ENCODE results near the gene SOX11.

SOX11 gene

DNA sequence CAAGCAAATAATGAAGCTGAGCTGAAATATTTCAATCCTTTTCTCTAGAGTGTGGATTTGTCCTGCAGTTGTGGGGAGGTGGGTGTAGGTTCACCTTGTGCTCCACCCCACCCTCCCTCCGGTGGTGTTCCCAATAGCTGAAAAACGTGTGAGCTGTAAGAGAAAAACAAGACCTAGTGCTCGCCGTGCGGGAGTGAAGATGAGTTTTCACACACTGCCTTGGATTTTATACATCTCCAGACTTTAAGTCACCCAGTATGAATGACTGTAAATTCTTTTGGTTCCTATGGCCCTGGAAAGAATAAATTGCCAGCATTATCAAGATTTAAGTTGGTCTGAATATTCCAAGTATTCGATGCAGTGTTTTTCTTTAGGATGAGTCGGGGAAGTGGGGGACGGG is 1.9 kb upstream of the SOX11 start:
- Histone ChIP-seq H3K27me3 (ENCODE audit: control insufficient read depth in 1 of 2, insufficient read depth in 1 of 2, low read length in 2 of 2) (peaks cover 0 to 56% of the 10 kb centered on the region in 2 experiments), H3K18ac (ENCODE audit: low read depth in 1 of 2, low read length in 2 of 2) (no peak overlapping the region), H4K91ac (ENCODE audit: low read length) (no peak overlapping the region), H4K8ac (ENCODE audit: low read length) (no peak overlapping the region), H3K79me1 (replicated peaks; ENCODE audit: low read length, poor library complexity, severe bottlenecking) (peaks cover 4% of the 10 kb centered on the region), H3K4me3 (ENCODE audit: insufficient read depth in 1 of 2, low read depth in 1 of 2, low read length in 2 of 2) (no peak overlapping the region), H2AFZ (ENCODE audit: low read depth, low read length) (no peak overlapping the region), H3K9me3 (ENCODE audit: control insufficient read depth, low read length) (no peaks in the 10 kb centered on the region), H3K9ac (ENCODE audit: low read length) (no peak overlapping the region), H3K4ac (ENCODE audit: low read depth in 1 of 2, low read length in 2 of 2) (no peak overlapping the region), H3K36me3 (ENCODE audit: control insufficient read depth in 1 of 2, insufficient read depth in 2 of 2, low read depth in 1 of 2, low read length in 2 of 2) (no peaks in the 10 kb centered on the region), H2BK15ac (ENCODE audit: low read depth, poor library complexity, severe bottlenecking) (no peak overlapping the region), H2BK12ac (ENCODE audit: low read length in 2 of 2) (no peak overlapping the region), H3K27ac (ENCODE audit: low read length, poor library complexity, severe bottlenecking) (no peak overlapping the region), H3K23ac (ENCODE audit: low read length in 2 of 2) (no peak overlapping the region), H3K4me1 (ENCODE audit: control insufficient read depth, insufficient read depth, low read depth, low read length) (peaks cover 16% of the 10 kb centered on the region), H2BK5ac (ENCODE audit: low read depth, low read length, poor library complexity, severe bottlenecking) (no peak overlapping the region), H2BK120ac (ENCODE audit: low read depth, low read length) (no peak overlapping the region), H3K4me2 (ENCODE audit: low read length, poor library complexity, severe bottlenecking) (peak overlapping the region; percentile 74), H2AK5ac (ENCODE audit: low read length, severe bottlenecking) (no peak overlapping the region), H3K14ac (ENCODE audit: low read length in 2 of 2) (no peak overlapping the region)
- DNase-seq = peak; percentile 13
- WGBS = 0% methylated on average over 6 of the region's 8 CpGs

DNA sequence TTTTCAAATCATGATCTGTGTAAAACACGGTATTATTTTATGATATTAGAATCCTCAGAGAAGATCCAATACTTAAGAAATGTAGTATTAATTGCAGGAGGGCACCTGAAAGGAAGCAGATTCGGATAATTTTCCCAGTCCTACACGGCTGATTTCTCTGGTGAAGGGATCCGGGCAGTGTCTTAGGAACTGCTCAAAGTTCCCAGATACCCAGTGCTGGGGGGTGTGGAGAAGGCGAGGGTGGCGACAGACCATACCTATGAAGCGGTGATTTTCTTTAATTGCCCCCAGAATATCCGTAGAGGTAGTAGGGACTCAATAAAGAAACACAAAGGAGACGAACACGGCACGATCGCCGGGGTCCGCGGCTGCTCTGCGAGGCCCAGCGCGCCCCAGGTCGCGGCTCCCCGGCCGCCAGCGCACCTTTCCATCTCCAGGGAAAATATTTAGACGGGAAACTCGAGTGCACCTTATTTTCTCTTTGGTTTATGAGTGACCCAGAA is 1.4 kb upstream of the SOX11 start:
- Histone ChIP-seq H3K79me1 (replicated peaks; ENCODE audit: low read length, poor library complexity, severe bottlenecking) (peaks cover 4% of the 10 kb centered on the region), H3K4me1 (ENCODE audit: control insufficient read depth, insufficient read depth, low read depth, low read length) (peaks cover 16% of the 10 kb centered on the region), H3K27me3 (ENCODE audit: control insufficient read depth in 1 of 2, insufficient read depth in 1 of 2, low read length in 2 of 2) (peaks cover 0 to 60% of the 10 kb centered on the region in 2 experiments), H3K18ac (ENCODE audit: low read depth in 1 of 2, low read length in 2 of 2) (peak overlapping the region in 1 of 2 experiments; percentile 38), H4K91ac (ENCODE audit: low read length) (no peak overlapping the region), H3K4me2 (ENCODE audit: low read length, poor library complexity, severe bottlenecking) (peak overlapping the region; percentile 91), H3K9me3 (ENCODE audit: control insufficient read depth, low read length) (no peaks in the 10 kb centered on the region), H3K4me3 (ENCODE audit: insufficient read depth in 1 of 2, low read depth in 1 of 2, low read length in 2 of 2) (peak overlapping the region in 1 of 2 experiments; percentile 69), H3K36me3 (ENCODE audit: control insufficient read depth in 1 of 2, insufficient read depth in 2 of 2, low read depth in 1 of 2, low read length in 2 of 2) (no peaks in the 10 kb centered on the region), H2AFZ (ENCODE audit: low read depth, low read length) (peak overlapping the region; percentile 64), H3K14ac (ENCODE audit: low read length in 2 of 2) (no peak overlapping the region), H4K8ac (ENCODE audit: low read length) (peak overlapping the region; percentile 61), H3K27ac (ENCODE audit: low read length, poor library complexity, severe bottlenecking) (peak overlapping the region; percentile 84), H3K9ac (ENCODE audit: low read length) (no peak overlapping the region), H2BK120ac (ENCODE audit: low read depth, low read length) (peak overlapping the region; percentile 27), H2BK5ac (ENCODE audit: low read depth, low read length, poor library complexity, severe bottlenecking) (no peak overlapping the region), H3K4ac (ENCODE audit: low read depth in 1 of 2, low read length in 2 of 2) (no peak overlapping the region), H3K23ac (ENCODE audit: low read length in 2 of 2) (no peak overlapping the region), H2BK12ac (ENCODE audit: low read length in 2 of 2) (no peak overlapping the region), H2BK15ac (ENCODE audit: low read depth, poor library complexity, severe bottlenecking) (no peak overlapping the region), H2AK5ac (ENCODE audit: low read length, severe bottlenecking) (no peak overlapping the region)
- 0% methylated on average over 24 of the region's 25 CpGs for WGBS
- DNase-seq = peak; percentile 25

DNA sequence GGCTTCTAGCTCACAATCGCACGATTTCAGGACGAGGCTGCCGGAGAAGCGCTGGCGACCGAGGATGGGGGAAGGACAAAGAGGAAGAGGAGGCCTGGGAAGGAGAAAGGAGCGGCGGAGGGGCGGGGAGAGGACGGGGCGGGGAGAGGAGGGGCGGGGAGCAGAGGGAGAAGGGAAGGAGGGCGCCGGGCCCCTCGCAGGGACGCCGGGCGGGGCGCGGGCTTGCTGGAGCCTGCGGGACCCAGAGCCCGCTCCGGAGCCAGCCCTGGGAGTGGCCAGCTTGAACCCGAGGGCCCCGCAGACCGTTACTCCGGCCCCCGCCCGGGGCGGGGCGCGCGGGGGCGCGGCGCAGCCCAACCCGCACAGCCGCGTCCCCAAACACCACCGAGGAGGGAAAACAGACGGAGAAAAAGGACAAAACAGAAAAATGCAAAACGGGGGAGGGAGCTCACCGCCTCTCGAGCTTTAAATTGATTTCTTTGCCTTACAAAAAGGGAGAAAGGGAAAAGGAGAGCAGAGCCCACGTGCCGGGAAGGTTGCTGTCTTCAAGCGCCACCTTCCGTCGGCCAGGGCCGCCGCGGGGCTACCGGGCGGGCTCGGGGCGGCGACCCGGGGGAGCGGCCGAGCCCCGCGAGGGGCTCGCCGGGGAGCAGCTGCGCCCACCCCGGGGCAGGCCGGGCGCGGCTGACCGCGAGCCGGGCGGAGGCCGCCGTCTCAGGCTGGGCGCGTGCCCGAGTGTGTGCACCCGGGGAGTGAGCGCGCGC is 781 bp upstream of the SOX11 start:
- Histone ChIP-seq H3K4ac (ENCODE audit: low read depth in 1 of 2, low read length in 2 of 2) (peak overlapping the region in 1 of 2 experiments; percentile 75), H3K27ac (ENCODE audit: low read length, poor library complexity, severe bottlenecking) (peak overlapping the region; percentile 84), H3K4me1 (ENCODE audit: control insufficient read depth, insufficient read depth, low read depth, low read length) (peaks cover 16% of the 10 kb centered on the region), H4K8ac (ENCODE audit: low read length) (peak overlapping the region; percentile 62), H3K4me2 (ENCODE audit: low read length, poor library complexity, severe bottlenecking) (peak overlapping the region; percentile 91), H3K9ac (ENCODE audit: low read length) (no peak overlapping the region), H3K4me3 (ENCODE audit: insufficient read depth in 1 of 2, low read depth in 1 of 2, low read length in 2 of 2) (peak overlapping the region in 1 of 2 experiments; percentile 69), H3K18ac (ENCODE audit: low read depth in 1 of 2, low read length in 2 of 2) (peak overlapping the region; percentile 65 to 84), H3K79me1 (replicated peaks; ENCODE audit: low read length, poor library complexity, severe bottlenecking) (peaks cover 4% of the 10 kb centered on the region), H3K9me3 (ENCODE audit: control insufficient read depth, low read length) (no peaks in the 10 kb centered on the region), H3K36me3 (ENCODE audit: control insufficient read depth in 1 of 2, insufficient read depth in 2 of 2, low read depth in 1 of 2, low read length in 2 of 2) (no peaks in the 10 kb centered on the region), H3K23ac (ENCODE audit: low read length in 2 of 2) (no peak overlapping the region), H2BK12ac (ENCODE audit: low read length in 2 of 2) (no peak overlapping the region), H3K27me3 (ENCODE audit: control insufficient read depth in 1 of 2, insufficient read depth in 1 of 2, low read length in 2 of 2) (peaks cover 0 to 61% of the 10 kb centered on the region in 2 experiments), H2AFZ (ENCODE audit: low read depth, low read length) (peak overlapping the region; percentile 64), H3K14ac (ENCODE audit: low read length in 2 of 2) (no peak overlapping the region), H2BK15ac (ENCODE audit: low read depth, poor library complexity, severe bottlenecking) (peak overlapping the region; percentile 75), H2BK5ac (ENCODE audit: low read depth, low read length, poor library complexity, severe bottlenecking) (peak overlapping the region; percentile 98), H2AK5ac (ENCODE audit: low read length, severe bottlenecking) (no peak overlapping the region), H2BK120ac (ENCODE audit: low read depth, low read length) (peak overlapping the region; percentile 73), H4K91ac (ENCODE audit: low read length) (no peak overlapping the region)
- WGBS = under 1% methylated on average over 63 of the region's 83 CpGs
- DNase-seq = peak; percentile 71

DNA sequence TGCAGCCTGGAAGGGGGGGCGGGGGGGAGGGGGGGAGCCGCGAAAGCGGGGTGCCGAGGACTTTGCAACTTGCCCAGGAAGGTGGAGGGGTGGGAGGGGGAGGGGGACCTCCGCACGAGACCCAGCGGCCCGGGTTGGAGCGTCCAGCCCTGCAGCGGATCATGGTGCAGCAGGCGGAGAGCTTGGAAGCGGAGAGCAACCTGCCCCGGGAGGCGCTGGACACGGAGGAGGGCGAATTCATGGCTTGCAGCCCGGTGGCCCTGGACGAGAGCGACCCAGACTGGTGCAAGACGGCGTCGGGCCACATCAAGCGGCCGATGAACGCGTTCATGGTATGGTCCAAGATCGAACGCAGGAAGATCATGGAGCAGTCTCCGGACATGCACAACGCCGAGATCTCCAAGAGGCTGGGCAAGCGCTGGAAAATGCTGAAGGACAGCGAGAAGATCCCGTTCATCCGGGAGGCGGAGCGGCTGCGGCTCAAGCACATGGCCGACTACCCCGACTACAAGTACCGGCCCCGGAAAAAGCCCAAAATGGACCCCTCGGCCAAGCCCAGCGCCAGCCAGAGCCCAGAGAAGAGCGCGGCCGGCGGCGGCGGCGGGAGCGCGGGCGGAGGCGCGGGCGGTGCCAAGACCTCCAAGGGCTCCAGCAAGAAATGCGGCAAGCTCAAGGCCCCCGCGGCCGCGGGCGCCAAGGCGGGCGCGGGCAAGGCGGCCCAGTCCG is 540 bp downstream of the SOX11 start:
- peaks cover 16% of the 10 kb centered on the region for H3K4me1 ChIP-seq (ENCODE audit: control insufficient read depth, insufficient read depth, low read depth, low read length)
- under 1% methylated on average over 64 of the region's 69 CpGs for WGBS

More for the DNA sequence above, 540 bp downstream of the SOX11 start:
- Histone ChIP-seq H2BK5ac (ENCODE audit: low read depth, low read length, poor library complexity, severe bottlenecking) (no peak overlapping the region), H3K4me3 (ENCODE audit: insufficient read depth in 1 of 2, low read depth in 1 of 2, low read length in 2 of 2) (peak overlapping the region in 1 of 2 experiments; percentile 71), H3K4ac (ENCODE audit: low read depth in 1 of 2, low read length in 2 of 2) (peak overlapping the region in 1 of 2 experiments; percentile 24), H3K4me2 (ENCODE audit: low read length, poor library complexity, severe bottlenecking) (peak overlapping the region; percentile 100), H3K79me1 (replicated peaks; ENCODE audit: low read length, poor library complexity, severe bottlenecking) (peaks cover 4% of the 10 kb centered on the region), H3K18ac (ENCODE audit: low read depth in 1 of 2, low read length in 2 of 2) (peak overlapping the region; percentile 71 to 85), H4K91ac (ENCODE audit: low read length) (no peak overlapping the region), H2BK15ac (ENCODE audit: low read depth, poor library complexity, severe bottlenecking) (peak overlapping the region; percentile 45), H3K23ac (ENCODE audit: low read length in 2 of 2) (peak overlapping the region; percentile 44 to 98), H3K9ac (ENCODE audit: low read length) (no peak overlapping the region), H2BK12ac (ENCODE audit: low read length in 2 of 2) (peak overlapping the region in 1 of 2 experiments; percentile 61), H2AFZ (ENCODE audit: low read depth, low read length) (peak overlapping the region; percentile 72), H2BK120ac (ENCODE audit: low read depth, low read length) (no peak overlapping the region), H2AK5ac (ENCODE audit: low read length, severe bottlenecking) (no peak overlapping the region), H3K27ac (ENCODE audit: low read length, poor library complexity, severe bottlenecking) (no peak overlapping the region), H4K8ac (ENCODE audit: low read length) (peak overlapping the region; percentile 56), H3K36me3 (ENCODE audit: control insufficient read depth in 1 of 2, insufficient read depth in 2 of 2, low read depth in 1 of 2, low read length in 2 of 2) (no peaks in the 10 kb centered on the region), H3K9me3 (ENCODE audit: control insufficient read depth, low read length) (no peaks in the 10 kb centered on the region), H3K14ac (ENCODE audit: low read length in 2 of 2) (peak overlapping the region in 1 of 2 experiments; percentile 82), H3K27me3 (ENCODE audit: control insufficient read depth in 1 of 2, insufficient read depth in 1 of 2, low read length in 2 of 2) (peaks cover 0 to 57% of the 10 kb centered on the region in 2 experiments)
- DNase-seq = peak; percentile 66

Measured in mesenchymal stem cell (in vitro differentiated cells and primary cell).